ENCODE results near the gene TAS1R2.

GRCh38 chr1:18793164-18793563, 66.3 kb downstream of the TAS1R2 start:
- no peak for TF ChIP-seq CTCF (IDR thresholded peaks at IDR 0.05)
- TF ChIP-seq POLR2AphosphoS5 (IDR thresholded peaks at IDR 0.05; ENCODE audit: insufficient read depth in 1 of 2, low read depth in 1 of 2), result no peak
